ENCODE results near the gene MPP2.
"Not testable (repeated sequence)": the region's sequence is repeated elsewhere in the genome, so short reads cannot be mapped to it uniquely, and the experiment has no call there.

The MPP2 gene

GRCh38 chr17:43846221-43846712 lies 61.1 kb downstream of the MPP2 start:
- no peak overlapping the region for H3K27ac ChIP-seq
- POLR2A ChIA-PET (ENCODE audit: low non-redundant PET): no interaction called here
- TF ChIP-seq CTCF (conservative IDR thresholded peaks at IDR 0.05; ENCODE audit: low read depth): peak; percentile 98

GRCh38 chr17:43845766-43846165 lies 61.6 kb downstream of the MPP2 start:
- CTCF ChIA-PET: interaction anchor here (0.5 to 1.8 kb wide), 22 partner anchors 11 to 228 kb away, joined by 3 to 17 read pairs (median 4); partner anchors contain the start of gene MPP3
- POLR2A ChIA-PET (ENCODE audit: low non-redundant PET): no interaction called here
- H3K27ac ChIP-seq: no peak overlapping the region
- no peak for TF ChIP-seq CTCF (conservative IDR thresholded peaks at IDR 0.05; ENCODE audit: low read depth)
- no peak for DNase-seq (ENCODE audit: low spot score)

More at GRCh38 chr17:43846221-43846712, 61.1 kb downstream of the MPP2 start:
- CTCF ChIA-PET: interaction anchor here (0.5 to 1.8 kb wide), 29 partner anchors 10 to 697 kb away, joined by 3 to 17 read pairs (median 3); partner anchors contain the start of gene MPP3
- peak; percentile 82 for DNase-seq (ENCODE audit: low spot score)

GRCh38 chr17:43844241-43844640 lies 63.1 kb downstream of the MPP2 start:
- no peak overlapping the region for H3K27ac ChIP-seq
- no peak for DNase-seq (ENCODE audit: low spot score)
- ChIA-PET POLR2A (ENCODE audit: low non-redundant PET) (no interaction called here), CTCF (interaction anchor here (0.6 kb wide), 1 partner anchor 846 kb away, joined by 3 read pairs; no protein-coding TSS in a partner anchor)
- no peak for TF ChIP-seq CTCF (conservative IDR thresholded peaks at IDR 0.05; ENCODE audit: low read depth)

- CTCF ChIA-PET: interaction anchor here (0.7 kb wide), 1 partner anchor 312 kb away, joined by 3 read pairs; no protein-coding TSS in a partner anchor
- no peak for TF ChIP-seq CTCF (conservative IDR thresholded peaks at IDR 0.05; ENCODE audit: low read depth)
- no peak overlapping the region for H3K27ac ChIP-seq
- POLR2A ChIA-PET (ENCODE audit: low non-redundant PET): interaction anchor here (0.8 kb wide), 1 partner anchor 80 kb away, joined by 5 read pairs; no protein-coding TSS in a partner anchor
- DNase-seq (ENCODE audit: low spot score): no peak
Measured at GRCh38 chr17:43842975-43843325, 64.4 kb downstream of the MPP2 start.

- H3K27ac ChIP-seq; DNase-seq (ENCODE audit: low spot score): not testable (repeated sequence)
- CTCF ChIA-PET: interaction anchor here (0.6 to 0.7 kb wide), 2 partner anchors 28 to 77 kb away, joined by 5 read pairs; no protein-coding TSS in a partner anchor
- POLR2A ChIA-PET (ENCODE audit: low non-redundant PET): interaction anchor here (0.8 kb wide), 1 partner anchor 79 kb away, joined by 5 read pairs; no protein-coding TSS in a partner anchor
Measured at GRCh38 chr17:43842091-43842974, 65.0 kb downstream of the MPP2 start.

- ChIA-PET CTCF (interaction anchor here (1.1 kb wide), 1 partner anchor 153 kb away, joined by 3 read pairs; no protein-coding TSS in a partner anchor), POLR2A (ENCODE audit: low non-redundant PET) (no interaction called here)
- H3K27ac ChIP-seq: no peak overlapping the region
- TF ChIP-seq CTCF (conservative IDR thresholded peaks at IDR 0.05; ENCODE audit: low read depth): no peak
- DNase-seq (ENCODE audit: low spot score): no peak
Measured at GRCh38 chr17:43841282-43841681, 66.1 kb downstream of the MPP2 start.

All from RWPE1 (cell line).